CD4-positive, alpha-beta T cell treated with Interferon alpha-2 for 1 hour (primary cell): ENCODE results near the gene USP1.

ENCODE experiments used
- DNase-seq, 2 donors: peaks; one replicate each; pipeline ENCODE4 v3.0.0-alpha.2; 2020 to 2022

USP1 gene

DNA sequence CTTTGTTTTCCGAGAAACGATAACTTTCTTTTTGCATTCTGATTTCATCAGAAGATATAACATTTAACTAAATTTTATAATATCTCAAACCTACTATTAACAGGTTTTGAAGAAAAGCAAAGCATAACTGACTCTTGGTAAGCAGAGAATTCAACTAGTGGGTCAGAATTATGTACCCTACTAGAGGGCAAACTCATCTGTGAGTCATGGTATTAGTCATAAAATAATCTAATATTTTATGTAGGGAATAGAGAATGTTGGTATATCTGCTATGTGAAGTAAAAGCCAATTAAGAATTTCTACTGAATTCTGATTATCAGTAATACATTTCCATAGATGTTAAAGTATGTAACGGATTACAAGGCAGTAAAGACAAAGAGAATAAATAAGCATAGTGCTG is 56.8 kb downstream of the USP1 start:
- DNase-seq: no peak

DNA sequence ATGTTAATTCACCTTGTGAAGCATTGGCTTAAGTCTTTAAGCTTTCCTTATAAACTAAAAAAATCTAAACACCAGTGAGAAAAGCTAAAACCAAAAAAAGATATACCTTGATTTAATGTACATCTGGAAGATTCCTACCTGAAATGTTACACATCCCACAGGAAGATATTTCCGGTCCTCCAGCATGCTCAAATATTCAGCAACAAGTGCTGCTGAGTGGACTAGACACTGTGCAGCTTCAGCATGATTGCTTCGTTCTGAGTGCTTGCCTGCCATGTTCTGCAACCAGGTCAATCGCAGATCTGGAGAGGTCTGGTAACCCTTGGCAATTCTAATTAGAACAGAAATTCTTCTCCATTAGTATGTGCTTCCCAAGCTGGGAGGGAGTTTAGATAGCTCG is 57.3 kb downstream of the USP1 start:
- no peak for DNase-seq

DNA sequence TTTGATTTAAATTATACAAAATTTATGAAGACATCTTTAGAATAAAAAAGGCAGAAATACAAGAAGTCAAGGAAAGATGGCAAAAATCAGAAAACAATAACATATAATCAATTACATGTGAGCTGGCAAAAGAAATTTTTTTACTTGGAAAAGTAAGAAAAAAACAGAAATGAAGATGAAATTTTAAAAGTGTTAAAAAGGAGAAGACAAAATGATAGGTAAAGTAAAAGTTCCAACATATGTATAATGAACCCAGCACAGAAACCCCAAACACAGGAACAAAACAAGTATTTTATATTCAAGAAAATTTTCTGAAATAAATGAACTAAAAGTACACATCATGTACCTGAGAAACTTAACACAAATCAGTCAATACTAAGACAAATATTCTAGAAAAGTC is 63.4 kb downstream of the USP1 start:
- DNase-seq: no peak
